NAMALWA (cell line): ENCODE results near the gene B4GALT1.

Experiments
- DNase-seq: peaks from one replicate; pipeline ENCODE4 v3.0.0-alpha.2; 2015; ENCODE audit warnings: low spot score

The B4GALT1 gene

GRCh38 chr9:33123407-33124031 lies 43.6 kb downstream of the B4GALT1 start:
- no peak for DNase-seq

- DNase-seq = no peak
Measured at GRCh38 chr9:33120620-33121019, 46.5 kb downstream of the B4GALT1 start.

GRCh38 chr9:33117796-33118195 lies 49.3 kb downstream of the B4GALT1 start:
- DNase-seq = no peak

- no peak for DNase-seq
Measured at GRCh38 chr9:33117306-33117705, 49.8 kb downstream of the B4GALT1 start.

- no peak for DNase-seq
Measured at GRCh38 chr9:33116860-33117259, 50.3 kb downstream of the B4GALT1 start.

- DNase-seq = no peak
Measured at GRCh38 chr9:33114746-33115145, 52.4 kb downstream of the B4GALT1 start.

GRCh38 chr9:33113799-33114547 lies 53.2 kb downstream of the B4GALT1 start:
- no peak for DNase-seq

- no peak for DNase-seq
Measured at GRCh38 chr9:33112094-33112493, 55.0 kb downstream of the B4GALT1 start.

GRCh38 chr9:33111631-33112030 lies 55.5 kb downstream of the B4GALT1 start:
- DNase-seq = no peak

- DNase-seq = no peak
Measured at GRCh38 chr9:33110686-33111085, 56.5 kb downstream of the B4GALT1 start.

- no peak for DNase-seq
Measured at GRCh38 chr9:33109850-33110595, 57.1 kb downstream of the B4GALT1 start.

- DNase-seq = no peak
Measured at GRCh38 chr9:33109097-33109496, 58.0 kb downstream of the B4GALT1 start.

GRCh38 chr9:33108472-33108871 lies 58.7 kb downstream of the B4GALT1 start:
- DNase-seq = no peak

GRCh38 chr9:33107762-33108161 lies 59.4 kb downstream of the B4GALT1 start:
- DNase-seq = peak; percentile 34

GRCh38 chr9:33106827-33107621 lies 60.1 kb downstream of the B4GALT1 start:
- DNase-seq = peak; percentile 41

GRCh38 chr9:33106372-33106771 lies 60.8 kb downstream of the B4GALT1 start:
- DNase-seq = no peak

GRCh38 chr9:33105959-33106358 lies 61.2 kb downstream of the B4GALT1 start:
- DNase-seq = no peak

GRCh38 chr9:33105504-33105903 lies 61.6 kb downstream of the B4GALT1 start:
- no peak for DNase-seq

- no peak for DNase-seq
Measured at GRCh38 chr9:33104401-33104800, 62.7 kb downstream of the B4GALT1 start.

GRCh38 chr9:33103501-33104281 lies 63.4 kb downstream of the B4GALT1 start:
- no peak for DNase-seq

- no peak for DNase-seq
Measured at GRCh38 chr9:33102551-33103210, 64.5 kb downstream of the B4GALT1 start.
